Measurements from ENCODE around the gene CD59.
"Not testable (repeated sequence)": the region's sequence is repeated elsewhere in the genome, so short reads cannot be mapped to it uniquely, and the experiment has no call there.

CD59 gene

GRCh38 chr11:33731723-33732531 lies 4.3 kb downstream of the CD59 start:
- peak overlapping the region; percentile 40; the same call in 1 of the 2 replicates for H3K4me3 ChIP-seq (ENCODE audit: low read length)
- TF ChIP-seq ZNF274 (IDR thresholded peaks at IDR 0.05; ENCODE audit: low read depth, low read length) = no peak

GRCh38 chr11:33730716-33731115 lies 5.5 kb downstream of the CD59 start:
- no peak overlapping the region for H3K4me3 ChIP-seq (ENCODE audit: low read length)
- TF ChIP-seq ZNF274 (IDR thresholded peaks at IDR 0.05; ENCODE audit: low read depth, low read length) = no peak

GRCh38 chr11:33729072-33729664 lies 7.1 kb downstream of the CD59 start:
- not testable (repeated sequence) for H3K4me3 ChIP-seq (ENCODE audit: low read length)

GRCh38 chr11:33727539-33727938 lies 8.7 kb downstream of the CD59 start:
- H3K4me3 ChIP-seq (ENCODE audit: low read length) = not testable (repeated sequence)

- no peak for TF ChIP-seq ZNF274 (IDR thresholded peaks at IDR 0.05; ENCODE audit: low read depth, low read length)
- H3K4me3 ChIP-seq (ENCODE audit: low read length) = no peak overlapping the region
Observed at GRCh38 chr11:33725496-33725895, 10.7 kb downstream of the CD59 start.

GRCh38 chr11:33724644-33725035 lies 11.6 kb downstream of the CD59 start:
- H3K4me3 ChIP-seq (ENCODE audit: low read length) = no peak overlapping the region
- no peak for TF ChIP-seq ZNF274 (IDR thresholded peaks at IDR 0.05; ENCODE audit: low read depth, low read length)

- no peak for TF ChIP-seq ZNF274 (IDR thresholded peaks at IDR 0.05; ENCODE audit: low read depth, low read length)
- H3K4me3 ChIP-seq (ENCODE audit: low read length) = no peak overlapping the region
Observed at GRCh38 chr11:33723238-33723881, 12.9 kb downstream of the CD59 start.

GRCh38 chr11:33722590-33723234 lies 13.5 kb downstream of the CD59 start:
- H3K4me3 ChIP-seq (ENCODE audit: low read length) = no peak overlapping the region
- TF ChIP-seq ZNF274 (IDR thresholded peaks at IDR 0.05; ENCODE audit: low read depth, low read length) = no peak

GRCh38 chr11:33721984-33722383 lies 14.2 kb downstream of the CD59 start:
- no peak for TF ChIP-seq ZNF274 (IDR thresholded peaks at IDR 0.05; ENCODE audit: low read depth, low read length)
- H3K4me3 ChIP-seq (ENCODE audit: low read length) = no peak overlapping the region

- TF ChIP-seq ZNF274 (IDR thresholded peaks at IDR 0.05; ENCODE audit: low read depth, low read length) = no peak
- no peak overlapping the region for H3K4me3 ChIP-seq (ENCODE audit: low read length)
Observed at GRCh38 chr11:33721426-33721825, 14.8 kb downstream of the CD59 start.

GRCh38 chr11:33719587-33719986 lies 16.6 kb downstream of the CD59 start:
- H3K4me3 ChIP-seq (ENCODE audit: low read length) = no peak overlapping the region
- TF ChIP-seq ZNF274 (IDR thresholded peaks at IDR 0.05; ENCODE audit: low read depth, low read length) = no peak

GRCh38 chr11:33718440-33718839 lies 17.8 kb downstream of the CD59 start:
- H3K4me3 ChIP-seq (ENCODE audit: low read length) = no peak overlapping the region
- no peak for TF ChIP-seq ZNF274 (IDR thresholded peaks at IDR 0.05; ENCODE audit: low read depth, low read length)

- no peak overlapping the region for H3K4me3 ChIP-seq (ENCODE audit: low read length)
- no peak for TF ChIP-seq ZNF274 (IDR thresholded peaks at IDR 0.05; ENCODE audit: low read depth, low read length)
Observed at GRCh38 chr11:33716243-33716642, 20.0 kb downstream of the CD59 start.

GRCh38 chr11:33713856-33714398 lies 22.3 kb downstream of the CD59 start:
- TF ChIP-seq ZNF274 (IDR thresholded peaks at IDR 0.05; ENCODE audit: low read depth, low read length) = no peak
- no peak overlapping the region for H3K4me3 ChIP-seq (ENCODE audit: low read length)
